ENCODE data around the gene SYTL1. TPM values are rescaled to one million over a fixed set of nuclear protein-coding genes. Genes with fewer than 3 reads are reported as not detected.

SYTL1 gene
- total and polyA plus RNA-seq, 9 of the 15 experiments (the other 6 are each of a cell fraction or from before 2014, with no cell fraction given): 0.04 to 9.3 (median 1.7) TPM

- TF ChIP-seq CHD7 (IDR thresholded peaks at IDR 0.05; ENCODE audit: low read depth, low read length) (no peak), HMGXB4 (CRISPR knock-in tag; IDR thresholded peaks at IDR 0.05) (no peak), ZNF165 (CRISPR knock-in tag; IDR thresholded peaks at IDR 0.05; ENCODE audit: borderline replicate concordance) (no peak), ZNF644 (tag; IDR thresholded peaks at IDR 0.05; ENCODE audit: low read depth) (no peak), EHMT2 (IDR thresholded peaks at IDR 0.05) (no peak), SNRNP70 (optimal IDR thresholded peaks at IDR 0.05; ENCODE audit: low read depth, low read length) (no peak), ETV5 (CRISPR knock-in tag; IDR thresholded peaks at IDR 0.05; ENCODE audit: low read depth) (no peak; the same call in 1 of the 2 replicates)
- TF ChIP-seq, protein P1, sequence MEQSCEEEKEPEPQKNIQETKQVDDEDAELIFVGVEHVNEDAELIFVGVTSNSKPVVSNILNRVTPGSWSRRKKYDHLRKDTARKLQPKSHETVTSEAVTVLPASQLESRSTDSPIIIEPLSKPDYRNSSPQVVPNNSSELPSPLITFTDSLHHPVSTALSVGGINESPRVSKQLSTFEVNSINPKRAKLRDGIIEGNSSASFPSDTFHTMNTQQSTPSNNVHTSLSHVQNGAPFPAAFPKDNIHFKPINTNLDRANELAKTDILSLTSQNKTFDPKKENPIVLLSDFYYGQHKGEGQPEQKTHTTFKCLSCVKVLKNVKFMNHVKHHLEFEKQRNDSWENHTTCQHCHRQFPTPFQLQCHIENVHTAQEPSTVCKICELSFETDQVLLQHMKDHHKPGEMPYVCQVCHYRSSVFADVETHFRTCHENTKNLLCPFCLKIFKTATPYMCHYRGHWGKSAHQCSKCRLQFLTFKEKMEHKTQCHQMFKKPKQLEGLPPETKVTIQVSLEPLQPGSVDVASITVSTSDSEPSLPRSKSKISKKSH (CRISPR knock-in tag; IDR thresholded peaks at IDR 0.05): no peak
Measured at GRCh38 chr1:27392096-27392777, 50.4 kb downstream of the SYTL1 start, which contains the start of gene GPR3 (continued).

Data from K562 (cell line).